T1000 (cell line): Measurements from ENCODE around the gene IL19.
"Not testable (repeated sequence)": the region's sequence is repeated elsewhere in the genome, so short reads cannot be mapped to it uniquely, and the experiment has no call there.

ENCODE experiments used
- DNase-seq: peaks from one replicate; lab custom pipeline; 2025; ENCODE audit warnings: mixed read lengths; lab: John Stamatoyannopoulos, UW

The IL19 gene

GRCh38 chr1:206776229-206776628 is 5.7 kb downstream of the IL19 start:
- no peak for DNase-seq

- DNase-seq = no peak
These were observed 7.5 kb downstream of the IL19 start for GRCh38 chr1:206778031-206778430.

DNA sequence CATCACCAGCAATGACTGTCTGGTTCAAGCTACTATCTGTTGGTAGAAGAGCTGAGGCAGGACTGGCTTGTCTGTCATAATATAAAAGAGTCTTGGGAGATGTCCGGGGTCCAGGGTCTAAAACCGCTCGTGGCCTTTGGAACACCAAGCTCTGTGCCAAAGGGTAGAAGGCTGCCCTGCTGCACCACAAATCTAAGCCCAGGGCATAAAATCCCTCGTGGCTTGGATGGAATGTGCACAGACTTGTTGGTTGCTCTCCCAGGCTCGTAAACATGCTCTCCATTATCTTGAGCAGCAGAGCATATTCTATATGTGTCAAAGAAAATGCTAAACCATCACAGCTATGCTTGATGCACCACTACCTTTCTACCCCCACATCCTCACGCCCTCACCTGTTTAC is 8.3 kb downstream of the IL19 start:
- not testable (repeated sequence) for DNase-seq

- no peak for DNase-seq
These were observed 9.1 kb downstream of the IL19 start for GRCh38 chr1:206779638-206780037.

- no peak for DNase-seq
These were observed 11.9 kb downstream of the IL19 start for GRCh38 chr1:206782448-206782847.

- no peak for DNase-seq
These were observed 12.9 kb downstream of the IL19 start for GRCh38 chr1:206783506-206783905.

DNA sequence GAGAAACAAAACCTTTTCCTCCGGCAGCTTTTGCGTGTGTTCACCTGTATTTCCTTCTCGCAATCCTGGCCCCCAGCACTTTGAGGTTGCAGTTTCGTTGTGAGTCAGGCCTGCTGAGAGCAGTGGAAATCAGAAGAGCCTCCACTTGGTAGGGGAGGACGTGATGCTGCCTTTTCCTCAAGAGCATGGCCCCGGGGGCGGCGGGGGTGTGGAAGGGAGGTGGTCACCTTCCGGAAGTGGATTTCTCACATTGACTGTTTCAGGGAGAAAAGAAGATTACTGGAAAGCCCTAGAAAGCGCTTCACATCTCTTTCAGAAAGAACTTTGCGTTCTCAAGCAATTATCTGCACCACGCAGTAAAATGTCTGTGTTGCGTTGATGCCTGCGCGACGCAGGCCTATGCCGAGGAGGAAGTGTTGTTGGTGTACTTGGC is 13.9 kb downstream of the IL19 start:
- no peak for DNase-seq

DNA sequence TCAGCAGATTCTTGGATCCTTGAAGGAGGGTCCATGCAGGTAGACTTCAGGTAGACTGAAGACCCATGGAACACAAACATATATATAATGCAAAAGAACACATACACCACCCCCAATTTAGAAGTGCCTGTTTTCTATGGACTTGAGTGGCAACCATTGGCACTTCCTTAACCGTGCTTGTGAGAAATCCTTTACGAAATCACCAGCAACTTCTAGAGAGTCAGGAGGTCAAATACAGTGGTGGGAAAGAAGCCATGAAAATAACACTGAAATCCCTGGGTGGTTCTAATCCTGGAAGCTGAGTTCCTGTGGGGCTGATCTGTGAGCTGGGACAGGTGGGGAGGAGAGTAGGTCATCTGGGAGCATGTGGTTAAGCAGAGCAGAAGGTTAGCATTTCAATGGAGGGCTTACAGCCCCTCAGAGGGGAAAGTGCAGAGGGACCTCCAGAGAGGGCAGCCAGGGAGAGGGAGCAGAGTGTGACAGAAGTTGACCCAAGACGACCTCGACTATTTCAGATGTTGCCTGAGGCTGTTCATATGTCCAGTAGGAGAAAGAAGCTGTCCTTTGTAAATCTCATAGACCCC is 14.7 kb downstream of the IL19 start:
- no peak for DNase-seq

DNA sequence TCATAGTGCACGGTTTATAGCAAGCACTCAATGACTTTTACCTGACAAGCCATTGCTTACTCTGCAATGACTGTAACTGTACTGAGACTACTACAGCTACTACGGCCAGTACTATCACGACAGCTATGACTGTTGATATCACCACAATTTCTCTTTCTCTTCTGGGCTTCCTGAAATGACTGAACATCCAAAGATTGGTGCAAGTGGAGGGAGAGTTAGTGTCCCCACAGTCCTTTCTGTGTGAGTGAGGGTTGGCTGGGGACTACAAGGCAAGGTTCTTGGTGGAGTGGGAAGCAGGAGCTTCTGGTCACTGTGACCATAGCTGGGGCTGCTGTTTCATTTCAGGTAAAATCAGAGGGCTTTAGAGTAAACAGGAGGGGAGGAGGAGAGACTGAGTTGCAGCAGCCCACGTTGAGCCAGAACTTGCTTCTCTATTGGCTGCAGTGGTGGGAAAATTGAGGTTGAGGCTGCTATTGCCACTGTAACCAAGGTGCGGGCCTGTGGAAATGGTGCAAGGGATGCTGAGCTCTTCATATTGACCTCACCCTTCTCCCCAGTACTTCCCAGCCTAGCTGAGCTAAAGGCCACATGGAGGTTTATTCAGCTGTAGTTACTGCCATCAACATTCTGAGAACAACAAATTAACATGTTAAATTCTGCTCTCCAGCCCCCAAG is 15.8 kb downstream of the IL19 start:
- DNase-seq = no peak

- no peak for DNase-seq
These were observed 17.3 kb downstream of the IL19 start for GRCh38 chr1:206787891-206788290.

DNA sequence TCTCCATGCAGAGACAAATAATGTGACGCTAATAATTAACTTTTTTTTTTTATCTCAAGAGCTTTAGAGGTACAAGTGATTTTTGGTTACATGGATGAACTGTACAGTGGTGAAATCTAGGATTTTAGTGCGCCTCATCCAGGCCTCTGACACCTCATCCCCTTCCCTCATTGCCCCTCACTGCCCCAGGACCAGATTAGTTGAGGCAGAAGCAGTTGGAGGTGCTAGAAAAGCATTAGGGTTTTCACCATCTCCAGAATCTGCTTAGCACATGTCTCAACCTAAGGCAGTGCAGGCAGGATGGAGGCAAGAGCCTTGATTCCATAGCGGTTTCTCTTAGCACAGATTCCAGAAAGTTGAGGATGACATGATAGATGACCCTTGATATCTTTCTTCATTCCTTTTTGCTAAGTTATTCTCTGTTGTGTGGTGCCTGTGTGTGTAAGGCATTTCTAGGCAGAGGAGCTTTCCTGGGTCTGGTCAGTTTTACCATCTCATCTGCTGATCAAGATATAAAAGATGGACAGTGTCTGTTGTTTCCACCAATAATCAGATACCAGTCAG is 18.0 kb downstream of the IL19 start:
- no peak for DNase-seq

DNA sequence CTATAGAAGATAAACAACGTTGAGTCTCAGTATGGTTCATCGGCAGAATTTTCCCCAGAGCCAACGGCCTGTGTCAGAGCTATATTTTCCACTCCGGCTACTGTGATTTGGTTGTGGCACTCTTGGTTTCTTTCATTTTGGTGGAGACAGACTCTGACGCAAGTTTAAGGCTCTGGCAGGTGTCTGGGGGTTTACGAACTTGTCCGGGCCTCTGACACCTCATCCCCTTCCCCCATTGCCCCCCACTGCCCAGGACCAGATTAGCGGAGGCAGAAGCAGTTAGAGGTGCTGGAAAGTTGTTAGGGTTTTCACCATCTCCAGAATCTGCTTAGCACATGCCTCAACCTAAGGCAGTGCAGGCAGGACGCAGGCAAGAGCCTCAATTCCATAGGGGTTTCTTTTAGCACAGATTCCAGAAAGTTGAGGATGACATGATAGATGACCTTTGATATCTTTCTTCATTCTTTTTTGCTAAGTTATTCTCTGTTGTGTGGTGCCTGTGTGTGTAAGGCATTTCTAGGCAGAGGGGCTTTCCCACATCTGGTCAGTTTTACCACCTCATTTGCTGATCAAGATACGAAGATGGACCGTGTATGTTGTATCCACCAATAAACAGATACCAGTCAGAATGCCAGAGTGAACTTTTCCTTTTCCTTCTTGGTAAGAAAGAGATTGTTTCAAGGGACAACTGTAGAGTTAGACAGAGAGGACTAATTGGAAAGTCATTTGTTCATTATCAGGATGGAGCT is 20.1 kb downstream of the IL19 start:
- DNase-seq = no peak

GRCh38 chr1:206792939-206793607 is 22.5 kb downstream of the IL19 start:
- DNase-seq = no peak

DNA sequence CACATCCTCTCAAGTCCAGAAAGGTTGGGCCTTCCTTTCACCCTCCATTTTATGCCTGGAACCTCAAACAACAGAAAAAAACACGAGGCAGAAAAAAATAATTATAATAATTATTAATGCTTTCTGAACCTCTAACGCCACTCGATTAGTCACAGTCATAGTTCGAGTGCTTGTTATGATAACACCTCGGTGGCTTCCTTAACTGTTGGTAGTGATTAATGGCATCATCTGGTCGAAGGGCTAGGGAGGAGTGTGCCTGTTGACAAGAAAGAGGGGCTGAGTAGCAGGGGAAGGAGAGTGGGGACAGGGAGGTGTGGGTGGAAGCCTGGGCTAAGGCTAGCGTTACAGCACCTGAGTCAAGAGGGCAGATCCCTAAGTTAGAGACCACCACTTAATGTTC is 23.0 kb downstream of the IL19 start:
- DNase-seq = no peak

DNA sequence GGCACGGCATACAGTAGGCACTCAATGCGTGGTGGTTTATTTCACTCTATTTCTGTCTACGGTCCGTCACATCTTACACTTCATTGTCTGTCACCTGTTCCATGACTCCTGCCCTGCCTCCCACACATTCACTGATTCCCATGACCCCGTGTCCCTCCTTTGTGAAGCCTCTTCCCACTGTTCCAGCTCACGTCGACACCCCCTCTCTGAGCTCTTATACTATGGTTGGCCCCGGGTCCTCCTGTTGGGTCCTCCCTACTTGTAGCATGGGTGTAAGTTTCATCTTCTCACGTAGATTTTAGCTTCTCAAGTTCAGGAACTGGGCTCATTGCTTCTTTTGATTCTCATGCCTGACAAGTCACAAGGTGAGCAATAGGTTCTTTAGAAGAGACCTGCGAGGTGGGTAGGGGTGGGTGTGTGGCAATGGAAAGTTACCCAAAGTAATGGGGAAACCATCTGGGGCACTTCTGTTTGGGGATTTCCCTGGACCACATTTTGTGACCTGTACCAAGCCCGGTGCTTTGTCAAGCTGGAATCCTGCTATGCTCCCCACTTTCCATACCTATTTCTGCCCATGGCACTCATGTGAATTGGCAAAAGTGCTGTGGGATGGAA is 23.8 kb downstream of the IL19 start:
- DNase-seq = no peak

DNA sequence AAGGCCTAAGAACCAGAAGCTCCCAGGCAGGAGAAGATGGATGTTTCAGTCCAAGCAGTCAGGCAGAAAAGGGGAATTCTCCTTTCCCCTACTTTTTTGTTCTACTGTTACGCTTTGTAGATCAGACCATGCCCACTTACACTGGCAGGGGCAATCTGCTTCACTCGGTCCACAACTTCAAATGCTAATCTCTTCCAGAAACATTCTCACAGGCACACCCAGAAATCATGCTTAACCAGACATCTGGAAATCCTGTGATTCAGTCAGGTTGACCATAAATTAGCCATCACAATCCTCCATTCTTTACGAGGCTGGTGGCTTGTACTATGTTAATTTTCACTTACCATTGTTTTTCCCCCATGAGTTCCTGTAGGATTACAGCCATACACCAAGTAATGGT is 25.5 kb downstream of the IL19 start:
- no peak for DNase-seq

DNA sequence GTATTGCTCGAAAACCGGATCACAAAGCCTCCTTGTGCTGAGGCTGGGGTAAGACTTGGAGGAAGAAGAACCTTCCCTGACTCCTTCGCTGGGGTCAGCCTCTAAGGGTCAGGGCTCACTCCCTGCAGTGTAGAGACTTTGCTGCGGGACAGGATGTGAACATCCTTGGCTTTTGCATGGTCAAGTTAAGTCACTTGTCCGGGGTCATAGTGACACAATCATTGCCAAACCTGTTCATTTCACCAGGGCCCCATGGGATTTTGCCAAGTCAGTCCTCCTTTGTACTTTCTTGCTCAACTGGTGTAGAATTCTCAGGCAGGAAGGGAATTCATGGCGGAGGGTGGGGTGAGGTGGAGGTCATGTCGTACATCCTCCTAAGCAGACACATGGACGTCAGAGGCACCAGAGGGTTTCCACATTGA is 26.4 kb downstream of the IL19 start:
- DNase-seq = no peak

GRCh38 chr1:206797534-206798383 is 27.2 kb downstream of the IL19 start:
- no peak for DNase-seq

DNA sequence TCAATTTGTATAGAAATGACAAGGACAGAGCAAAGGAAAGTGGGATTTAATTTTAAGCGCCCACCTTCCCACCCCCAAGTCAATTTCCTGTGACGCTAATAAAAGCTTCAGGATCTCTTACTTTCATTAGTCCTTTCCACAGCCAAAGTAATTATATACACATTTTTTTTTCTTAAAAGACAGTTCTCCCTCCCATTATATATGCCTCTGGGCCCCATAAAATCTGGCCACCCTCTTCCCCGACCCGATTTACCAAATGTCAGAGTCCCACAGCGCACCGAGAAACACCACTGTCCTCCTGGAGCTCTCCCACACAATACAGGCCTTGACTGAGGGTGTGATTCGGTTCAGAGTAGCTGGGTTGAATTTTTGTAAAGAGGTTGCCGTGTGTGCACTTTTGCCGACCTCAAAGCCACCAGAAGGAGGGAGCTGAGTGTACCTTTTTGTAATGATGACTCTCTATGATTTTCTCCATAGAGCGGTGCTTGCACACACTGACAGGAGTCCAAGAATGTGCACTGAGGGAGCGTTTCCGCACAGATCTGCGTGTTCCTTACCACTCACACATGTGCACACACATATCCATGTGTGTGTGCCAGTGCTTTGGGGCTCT is 27.9 kb downstream of the IL19 start:
- no peak for DNase-seq

DNA sequence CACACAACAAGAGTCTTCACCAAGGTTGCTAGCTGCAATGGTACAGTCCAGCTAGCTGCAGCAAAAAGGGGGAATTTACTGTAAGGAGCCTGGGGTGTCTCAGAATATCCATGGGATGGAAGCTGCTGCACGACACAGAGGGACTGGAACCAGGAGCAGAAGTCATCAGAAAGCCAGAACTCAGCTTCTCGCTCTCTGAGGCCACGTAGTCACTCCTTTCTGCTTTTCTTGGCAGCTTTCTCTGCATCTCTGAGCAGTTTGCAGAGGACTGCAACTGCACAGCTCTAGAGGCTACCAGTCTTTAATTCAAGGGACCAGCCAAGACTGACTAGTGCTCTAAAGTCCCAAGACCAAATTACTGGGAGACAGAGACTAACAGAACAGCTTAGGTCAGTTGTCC is 28.7 kb downstream of the IL19 start:
- DNase-seq = no peak

DNA sequence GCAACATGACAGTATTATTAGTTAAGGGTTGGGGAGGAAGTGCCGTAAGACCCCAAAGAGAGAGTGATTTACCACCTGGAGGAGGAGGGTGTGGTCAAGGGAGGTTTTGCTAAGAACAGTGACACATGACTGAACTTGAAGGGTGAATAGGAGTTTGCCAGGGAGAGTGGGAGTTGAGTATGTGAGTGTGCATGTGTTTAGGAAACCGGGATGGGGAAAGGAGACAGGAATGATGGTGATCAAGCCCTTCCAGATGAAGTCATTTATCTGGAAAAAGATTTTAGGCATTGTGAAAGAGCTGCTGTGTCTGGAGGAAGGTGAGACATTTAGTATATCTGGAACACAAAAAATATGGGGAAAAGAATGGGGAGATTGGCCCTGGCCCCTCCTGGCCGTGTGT is 29.8 kb downstream of the IL19 start:
- DNase-seq = no peak
